ENCODE data around the gene SLC16A11. TPM values are rescaled to one million over a fixed set of nuclear protein-coding genes. Genes with fewer than 3 reads are reported as not detected.

SLC16A11 gene
- total RNA-seq, 1 experiment from 2014 or later = 0.48 TPM

- ATAC-seq = no peak
- H3K4me1 Mint-ChIP-seq = peaks cover 47% of the 10 kb centered on the region
- POLR2A ChIA-PET = interaction anchor here (1.1 kb wide), 1 partner anchor 20 kb away, joined by 4 read pairs; the partner anchor contains the start of gene SLC16A13
- peaks cover 5% of the 10 kb centered on the region for H3K27me3 Mint-ChIP-seq (ENCODE audit: low read depth)
- DNase-seq (ENCODE audit: low spot score) = no peak
- peak overlapping the region; percentile 84 for H3K4me3 Mint-ChIP-seq
- H3K27ac Mint-ChIP-seq = peak overlapping the region; percentile 76
- no peaks in the 10 kb centered on the region for H3K9me3 Mint-ChIP-seq
- CTCF ChIA-PET = interaction anchor here (0.7 to 1.6 kb wide), 8 partner anchors 8 to 302 kb away, joined by 3 to 7 read pairs (median 5); partner anchors contain the start of genes ALOX12, SLC13A5 and SLC16A13
- peaks cover 9% of the 10 kb centered on the region for H3K36me3 Mint-ChIP-seq
- TF ChIP-seq ARID4B (CRISPR knock-in tag; IDR thresholded peaks at IDR 0.05; ENCODE audit: borderline replicate concordance) (peak; percentile 12; the same call in 1 of the 2 replicates), NFATC4 (CRISPR knock-in tag; IDR thresholded peaks at IDR 0.05) (no peak), TEAD4 (CRISPR knock-in tag; IDR thresholded peaks at IDR 0.05) (no peak), ZSCAN18 (CRISPR knock-in tag; IDR thresholded peaks at IDR 0.05) (no peak), CTCF (IDR thresholded peaks at IDR 0.05) (no peak), MAX (CRISPR knock-in tag; IDR thresholded peaks at IDR 0.05) (no peak), ATF6 (CRISPR knock-in tag; IDR thresholded peaks at IDR 0.05) (no peak), FOXK1 (CRISPR knock-in tag; IDR thresholded peaks at IDR 0.05) (no peak), TEAD1 (CRISPR knock-in tag; IDR thresholded peaks at IDR 0.05) (no peak), CBFB (CRISPR knock-in tag; IDR thresholded peaks at IDR 0.05; ENCODE audit: low read depth) (no peak), MYBL2 (CRISPR knock-in tag; IDR thresholded peaks at IDR 0.05) (no peak), NR1H2 (CRISPR knock-in tag; IDR thresholded peaks at IDR 0.05) (no peak), FOXP4 (CRISPR knock-in tag; IDR thresholded peaks at IDR 0.05) (0 out of 2 replicates have a peak, but pooled peaks have one; percentile 7), ATF1 (CRISPR knock-in tag; IDR thresholded peaks at IDR 0.05) (no peak), ETV6 (CRISPR knock-in tag; IDR thresholded peaks at IDR 0.05) (no peak), GABPB1 (CRISPR knock-in tag; IDR thresholded peaks at IDR 0.05) (no peak), ATF2 (CRISPR knock-in tag; IDR thresholded peaks at IDR 0.05; ENCODE audit: borderline replicate concordance, low read depth) (no peak), ZNF671 (CRISPR knock-in tag; IDR thresholded peaks at IDR 0.05) (no peak), USF2 (CRISPR knock-in tag; IDR thresholded peaks at IDR 0.05) (no peak)
Observed at GRCh38 chr17:7014995-7015958, 28.6 kb downstream of the SLC16A11 start.
